SH-SY5Y (cell line): ENCODE measurements around the gene RIPK4.

Experiments used
- GATA2 ChIP-seq: IDR thresholded peaks from 2 replicates; pipeline ENCODE4 v1.6.1; 2011; ENCODE audit warnings: mild to moderate bottlenecking, low read depth, low read length
- GATA3 ChIP-seq: IDR thresholded peaks from 2 replicates; pipeline ENCODE4 v1.6.1; 2011; ENCODE audit warnings: low read depth, mild to moderate bottlenecking, low read length, moderate library complexity

Gene RIPK4

DNA sequence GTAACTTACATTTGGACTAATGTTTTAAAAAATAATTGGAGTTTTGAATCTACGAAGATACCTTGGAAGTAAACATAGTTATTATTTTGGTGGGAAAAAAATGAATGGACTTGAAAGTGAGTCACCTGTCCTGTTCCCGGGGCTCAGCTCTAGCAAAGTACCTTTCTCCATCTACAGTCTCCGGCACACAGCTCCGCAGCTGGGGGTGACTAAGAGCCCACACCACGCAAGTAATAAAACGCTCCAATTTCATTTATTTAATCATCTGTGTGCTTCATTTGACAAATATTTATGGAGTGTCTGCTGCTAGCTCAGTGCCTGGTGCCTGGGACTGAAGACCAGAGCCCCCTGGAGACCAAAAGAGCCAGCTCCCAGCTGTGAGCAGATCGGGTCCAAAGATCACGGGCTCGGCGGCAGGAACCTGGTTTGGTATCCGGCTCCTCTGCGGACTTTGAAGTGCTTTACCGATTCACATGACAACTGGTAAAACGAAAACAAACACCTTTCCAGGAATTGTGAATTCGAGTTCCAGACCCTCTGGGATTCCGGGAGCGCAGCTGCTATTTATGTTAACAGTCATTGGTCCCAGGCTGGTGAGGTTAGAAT, 1.7 kb upstream of the RIPK4 start:
- TF ChIP-seq GATA3: no peak
- no peak for TF ChIP-seq GATA2

DNA sequence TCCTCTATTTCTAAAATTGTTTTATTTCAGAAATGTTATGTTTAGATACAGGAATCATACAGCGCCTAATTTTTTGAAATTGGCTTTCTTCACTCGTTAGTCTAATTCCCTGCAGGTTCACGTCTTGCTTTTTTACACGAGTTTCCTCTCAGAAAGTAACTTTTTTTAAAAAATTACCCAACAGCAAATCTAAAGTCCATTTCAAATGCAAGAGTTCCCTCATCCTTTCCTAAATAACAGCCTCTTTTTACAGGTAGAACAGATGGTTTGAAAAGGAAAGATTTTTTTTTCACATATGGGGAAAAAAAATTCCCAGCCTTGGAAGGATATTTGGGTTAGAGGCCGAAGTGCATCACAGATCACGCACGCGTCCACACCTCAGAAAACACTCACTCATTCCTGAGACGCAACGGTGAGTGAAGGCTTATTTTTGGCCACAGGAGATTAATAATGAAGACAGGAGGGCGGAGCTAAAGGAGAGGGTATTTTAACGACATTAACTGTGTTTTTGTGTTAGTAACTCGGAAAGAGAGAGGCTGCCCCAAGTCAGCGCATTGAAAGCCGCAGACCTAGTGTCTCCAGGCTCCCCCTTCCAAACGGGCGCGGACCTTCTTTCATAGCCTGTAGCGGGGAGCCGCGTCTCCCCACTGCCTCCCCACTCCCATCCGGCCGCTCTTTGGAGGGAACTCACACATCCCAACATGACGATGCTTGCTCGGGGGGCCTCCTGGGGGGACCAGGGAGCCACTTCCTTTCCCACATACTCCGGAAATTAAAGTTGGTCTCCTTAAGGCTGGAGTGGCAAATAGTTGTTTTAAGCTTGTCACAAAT, 969 bp upstream of the RIPK4 start:
- TF ChIP-seq GATA2: no peak
- no peak for TF ChIP-seq GATA3

DNA sequence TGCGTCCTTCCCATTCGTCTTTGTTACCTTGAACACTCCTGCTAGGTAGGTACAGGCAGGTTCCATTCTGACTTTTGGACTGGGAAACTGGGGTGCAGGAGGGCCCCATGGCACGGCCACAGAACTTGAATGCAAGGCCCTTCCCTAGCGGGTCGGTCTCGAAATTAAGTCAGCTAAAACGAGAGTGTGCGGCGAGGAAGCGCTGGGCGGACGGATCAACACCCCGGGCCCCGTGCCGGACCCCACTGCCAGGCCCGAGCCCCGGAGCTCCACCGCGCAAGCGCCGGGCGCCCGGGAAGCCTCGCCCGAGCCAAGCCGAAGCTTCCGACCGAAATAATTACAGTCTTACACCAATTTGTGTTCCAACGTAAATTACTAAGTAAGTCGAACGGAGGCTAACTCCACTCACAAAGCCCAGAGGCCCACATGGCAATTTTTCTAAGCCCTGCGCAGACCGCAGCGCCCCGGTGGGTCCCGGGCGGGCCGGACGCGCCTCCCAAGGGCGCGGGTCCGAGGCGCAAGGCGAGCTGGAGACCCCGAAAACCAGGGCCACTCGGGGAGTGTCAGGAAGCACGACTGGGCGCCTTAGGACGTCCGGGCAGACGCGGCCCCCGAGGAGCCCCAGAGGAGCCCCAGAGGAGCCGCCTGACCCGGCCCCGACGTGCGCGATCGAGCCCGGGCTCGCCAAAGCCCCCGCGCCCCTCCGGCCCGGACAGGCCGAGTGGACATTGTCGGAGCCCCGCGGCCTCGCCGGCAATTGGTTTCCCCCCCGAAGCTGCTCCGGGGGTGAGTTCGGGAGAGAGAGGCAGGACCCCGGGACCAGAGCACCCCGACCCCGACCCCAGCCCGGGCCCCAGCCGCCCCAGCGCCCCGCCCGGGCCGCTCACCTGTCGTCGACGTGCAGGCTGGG, 624 bp downstream of the RIPK4 start:
- no peak for TF ChIP-seq GATA3
- no peak for TF ChIP-seq GATA2

DNA sequence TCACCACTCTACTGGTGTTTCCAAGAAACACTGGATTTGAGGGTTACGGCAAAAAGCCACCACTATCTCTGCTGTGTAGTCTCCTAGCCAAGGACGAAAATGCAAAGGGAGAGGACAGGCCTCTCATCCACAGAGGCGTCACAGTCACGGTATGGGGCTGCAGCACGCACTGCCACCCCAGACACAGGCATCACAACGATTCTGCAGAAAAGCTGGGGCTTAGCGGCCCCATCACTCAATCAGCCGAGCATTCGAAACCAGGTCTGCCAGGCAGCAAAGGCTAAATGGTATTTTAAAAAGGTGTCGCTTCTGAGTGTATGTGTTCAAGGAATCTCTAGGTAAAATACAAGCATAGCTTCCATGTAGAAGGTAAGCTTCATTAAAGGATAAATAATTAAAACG, 1.4 kb downstream of the RIPK4 start:
- no peak for TF ChIP-seq GATA2
- no peak for TF ChIP-seq GATA3

DNA sequence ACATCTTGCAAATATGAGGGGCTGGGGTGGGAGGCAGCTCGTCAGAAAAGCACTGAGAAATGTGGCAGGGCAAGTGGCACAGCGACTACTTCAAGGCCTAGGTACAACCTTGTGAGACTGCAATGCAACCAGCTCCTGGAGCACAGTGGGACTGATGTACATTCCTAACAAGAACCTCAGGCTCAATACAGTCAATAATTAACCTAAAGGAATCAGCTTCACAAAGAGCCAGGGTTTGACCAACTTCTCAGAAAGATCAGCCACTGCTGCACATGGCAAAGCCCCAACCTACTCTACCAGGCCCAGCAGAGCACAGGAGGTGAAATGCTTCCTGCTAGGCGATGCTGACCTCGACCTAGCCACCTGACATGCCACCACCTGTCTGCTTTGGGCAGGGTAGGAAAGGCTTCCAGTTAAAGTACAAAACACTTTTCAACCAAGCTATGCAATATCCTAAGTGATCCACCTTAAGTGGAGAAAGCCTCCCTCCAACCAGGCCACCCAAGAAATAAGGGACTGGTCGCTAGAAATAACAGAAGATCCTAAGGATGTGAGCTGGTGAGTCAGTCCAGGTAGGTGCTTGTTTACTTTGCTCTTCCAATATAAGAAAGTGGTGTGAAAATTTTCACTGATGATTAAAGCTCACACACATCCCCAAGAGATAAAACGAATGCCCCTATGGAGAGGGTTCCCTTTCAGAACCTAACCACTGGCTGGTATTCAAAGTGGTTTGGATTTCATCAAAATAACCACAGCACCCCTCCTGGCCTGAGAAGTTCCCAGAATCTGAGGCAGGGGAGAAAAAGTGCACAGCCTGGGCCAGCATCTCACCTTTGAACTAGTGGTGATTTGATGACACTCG, 2.1 kb downstream of the RIPK4 start:
- TF ChIP-seq GATA2: no peak
- no peak for TF ChIP-seq GATA3

DNA sequence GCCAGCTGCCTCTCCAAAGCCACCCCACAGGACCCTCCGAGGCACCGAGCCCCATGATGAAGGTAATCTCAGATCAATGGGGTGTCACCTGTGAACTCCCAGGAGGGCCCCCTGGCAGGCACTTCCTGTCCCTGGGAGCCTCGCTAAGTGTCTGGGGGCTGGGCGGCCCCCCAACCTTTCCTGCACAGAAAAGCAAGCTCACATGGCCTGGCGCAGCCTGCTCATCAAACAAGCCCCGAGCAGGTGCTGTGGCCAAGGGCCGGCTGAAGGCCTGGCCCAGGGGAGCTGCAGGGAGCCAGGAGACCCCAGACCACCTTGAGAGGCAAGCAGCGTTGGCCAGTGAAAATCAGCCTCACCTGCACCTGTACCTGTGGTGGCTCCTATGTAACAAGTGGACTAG, 2.9 kb downstream of the RIPK4 start:
- no peak for TF ChIP-seq GATA3
- no peak for TF ChIP-seq GATA2

DNA sequence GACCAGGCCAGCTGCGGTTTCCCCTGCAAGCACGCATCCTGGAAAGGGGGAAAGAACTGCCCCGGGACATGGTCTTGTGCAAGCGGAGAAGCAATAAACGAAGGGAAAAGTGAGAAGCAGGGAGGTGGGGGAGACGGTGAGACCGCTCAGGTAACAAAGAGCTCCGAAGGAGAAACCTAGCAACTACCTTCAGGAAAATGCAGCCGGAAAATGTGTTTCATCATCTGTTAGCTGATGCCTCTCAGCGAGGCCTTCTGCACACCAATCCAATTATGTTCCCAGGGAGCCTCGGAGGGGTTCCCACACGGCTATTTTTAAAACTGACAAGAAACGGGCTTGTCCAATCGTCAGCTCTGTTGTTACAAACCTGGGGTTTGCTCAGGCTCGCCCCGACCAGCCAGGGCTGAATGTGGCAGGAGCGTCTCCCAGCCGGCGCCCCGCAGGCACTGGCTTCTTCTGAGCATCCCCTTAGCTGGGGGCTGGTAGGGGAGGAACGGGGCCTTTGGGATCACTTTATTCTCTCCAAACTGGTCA, 3.4 kb downstream of the RIPK4 start:
- TF ChIP-seq GATA3 (no peak), GATA2 (no peak)

DNA sequence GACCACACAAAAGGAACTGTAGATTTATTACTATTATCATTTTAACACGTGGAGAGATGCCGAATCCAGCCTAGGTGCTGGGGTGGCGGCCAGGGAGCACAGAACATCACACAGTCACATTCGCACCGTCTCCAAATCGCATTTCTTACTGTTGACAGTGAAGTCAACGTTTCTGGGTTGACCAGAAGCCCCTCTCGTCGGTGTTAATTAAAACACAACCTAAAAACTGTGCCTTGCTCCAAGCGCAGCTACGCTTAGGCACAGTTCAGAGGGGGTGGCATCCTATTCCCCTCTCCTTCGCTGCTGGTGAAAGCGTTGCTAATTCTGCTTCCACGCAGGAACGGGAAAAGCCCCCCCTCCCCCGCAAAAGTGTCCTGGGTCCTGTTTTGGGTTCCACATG, 4.1 kb downstream of the RIPK4 start:
- TF ChIP-seq GATA3: no peak
- TF ChIP-seq GATA2: no peak

DNA sequence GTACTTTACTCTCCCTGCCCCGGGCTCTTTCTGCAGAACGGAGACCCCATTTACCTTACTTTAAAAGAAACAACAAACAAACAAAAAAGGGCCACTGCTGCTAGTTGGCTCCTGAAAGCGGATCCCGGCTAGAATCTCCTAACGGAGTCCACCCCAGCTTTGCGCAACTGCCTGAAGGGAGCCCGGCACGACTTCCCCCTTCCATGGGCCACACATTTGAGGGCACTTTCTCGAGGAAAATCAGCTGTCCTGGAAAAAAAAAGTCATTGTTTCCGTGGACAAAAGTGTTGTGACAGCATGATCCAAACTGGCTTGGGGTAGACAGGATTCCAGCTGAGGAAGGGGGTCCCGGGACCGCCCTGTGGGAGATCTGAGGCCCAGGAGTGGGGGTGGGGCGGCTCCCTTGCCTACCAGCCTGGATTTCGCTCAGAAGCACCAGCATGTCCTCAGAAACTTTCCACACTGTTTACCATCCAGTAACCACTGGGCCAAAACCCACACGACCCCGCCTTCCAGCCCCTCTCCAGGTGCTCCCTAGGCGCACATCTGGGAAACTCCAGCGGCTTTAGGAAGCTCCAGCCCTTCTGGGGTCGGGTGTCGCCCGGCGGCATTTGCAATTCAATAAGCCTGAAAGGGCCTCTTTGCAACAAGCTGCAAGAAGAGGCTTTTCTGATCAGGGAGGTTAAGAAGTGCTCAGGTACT, 4.8 kb downstream of the RIPK4 start:
- no peak for TF ChIP-seq GATA3
- no peak for TF ChIP-seq GATA2

DNA sequence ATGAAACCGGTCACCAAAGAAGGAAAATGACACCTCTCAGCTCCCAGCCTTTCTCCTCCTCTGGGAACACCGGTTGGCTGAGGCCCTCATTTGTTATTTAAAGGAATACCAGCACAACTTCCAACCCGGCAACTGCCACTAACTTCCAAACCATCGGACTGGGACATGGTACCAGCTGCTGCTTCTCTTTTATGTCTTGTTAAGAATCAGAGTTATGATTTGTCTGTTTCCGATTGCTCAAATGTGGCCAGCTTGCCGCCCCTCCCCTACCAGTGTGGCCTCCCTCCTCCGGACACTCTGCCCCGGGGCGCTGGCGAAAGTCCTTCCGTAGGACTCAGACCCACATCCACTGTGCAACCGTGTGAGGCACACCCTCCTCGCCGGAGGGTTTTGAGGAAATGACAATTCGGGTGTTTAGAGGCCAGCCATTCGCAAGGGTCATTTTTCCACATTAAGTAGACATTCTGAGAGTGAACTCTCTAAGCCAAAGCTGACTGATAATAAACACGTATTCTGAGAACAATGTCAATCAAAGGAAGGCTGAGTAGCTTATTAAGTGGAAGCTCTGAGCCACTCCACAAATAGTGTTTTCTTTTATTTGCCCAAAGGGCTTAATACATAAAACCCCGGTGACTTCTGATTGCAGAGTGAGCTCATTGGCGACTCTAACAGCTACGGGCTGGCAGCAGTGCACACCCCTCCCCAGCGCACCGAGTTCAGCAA, 5.5 kb downstream of the RIPK4 start:
- no peak for TF ChIP-seq GATA2
- no peak for TF ChIP-seq GATA3

DNA sequence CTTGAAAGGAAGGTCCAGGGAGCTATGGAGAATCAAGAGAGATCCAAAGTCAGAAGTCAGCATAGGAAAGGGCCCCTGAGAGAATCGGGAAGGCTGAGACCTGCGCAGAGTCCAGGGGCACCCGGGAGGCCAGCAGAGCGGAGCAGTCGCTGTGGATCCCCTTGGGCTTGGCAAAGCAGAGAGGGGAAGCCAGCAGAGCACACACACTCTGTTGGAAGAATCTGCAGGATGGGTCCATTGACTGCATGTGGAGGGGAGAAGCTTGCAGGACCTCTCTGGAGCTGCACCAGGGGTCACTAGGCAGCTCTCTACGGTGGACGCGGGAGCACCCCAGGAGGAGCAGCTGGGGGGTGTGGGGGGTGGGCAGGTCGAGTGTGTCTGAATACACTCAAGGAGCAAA, 6.4 kb downstream of the RIPK4 start:
- TF ChIP-seq GATA2 (no peak), GATA3 (no peak)

DNA sequence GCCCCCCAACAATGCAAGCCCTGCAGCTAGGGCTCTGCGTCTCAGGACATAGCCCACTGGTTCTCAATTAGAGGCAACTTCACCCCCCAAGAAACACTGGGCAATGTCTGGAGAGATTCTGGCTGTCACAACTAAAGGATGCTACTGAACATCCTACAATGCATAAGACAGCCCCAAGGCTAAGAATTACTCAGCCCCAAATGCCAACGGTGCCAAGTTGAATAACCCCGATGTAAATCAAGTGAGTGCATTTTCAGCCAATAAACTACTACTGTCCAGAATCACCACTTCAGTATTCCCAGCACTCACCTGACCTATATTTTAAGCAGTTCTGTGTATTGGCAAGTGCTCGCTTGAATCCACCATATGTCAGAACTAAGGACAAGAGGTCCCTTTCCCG, 6.9 kb downstream of the RIPK4 start:
- TF ChIP-seq GATA3: no peak
